Adrenal gland (tissue), 12 donors: ENCODE data around the gene AGRN. TPM values are rescaled to one million over a fixed set of nuclear protein-coding genes. Genes with fewer than 3 reads are reported as not detected.
"Not testable (repeated sequence)": the region's sequence is repeated elsewhere in the genome, so short reads cannot be mapped to it uniquely, and the experiment has no call there.

Experiments used
- DNase-seq, 7 donors: peaks; one replicate each; pipeline ENCODE4 v3.0.0-alpha.2; 2019 to 2020
- H3K27ac ChIP-seq, 5 donors: fragments of 200-600 bp; sonication (generic) in 4 of 5; 1 replicate in 3 of 5; 2 replicates in 2 of 5; pipeline versions ENCODE4 v1.5.1 to v1.8.0; 2016 to 2020; ENCODE audit warnings: mild to moderate bottlenecking in 1 of 5
- H3K27me3 ChIP-seq: fragments of 200-600 bp; 2 replicates; pipeline ENCODE4 v1.8.0; 2021
- H3K36me3 ChIP-seq, 2 donors: fragments of 200-600 bp; replicated peaks in 1 of 2; 1 replicate in 1 of 2; 2 replicates in 1 of 2; pipeline versions ENCODE4 v1.5.1 to v1.8.0; 2018 to 2022
- H3K4me1 ChIP-seq, 2 donors: fragments of 200-600 bp; replicated peaks in 1 of 2; 1 replicate in 1 of 2; 2 replicates in 1 of 2; pipeline versions ENCODE4 v1.5.1 to v1.8.0; 2018 to 2021
- H3K4me3 ChIP-seq, 4 donors: fragments of 200-600 bp; sonication (generic) in 3 of 4; one replicate each; pipeline ENCODE4 v1.5.1; 2016 to 2018
- H3K9me3 ChIP-seq, 3 donors: fragments of 200-600 bp; sonication (generic) in 1 of 3; replicated peaks in 1 of 3; 1 replicate in 2 of 3; 2 replicates in 1 of 3; pipeline versions ENCODE4 v1.5.1 to v1.8.0; 2016 to 2021
- CTCF ChIP-seq, 6 experiments: fragments of 450-650 bp in 4 of 6; fragments of 200-600 bp in 2 of 6; sonication (generic) in 1 of 6; IDR thresholded peaks; 1 replicate in 5 of 6; 2 replicates in 1 of 6; pipeline versions ENCODE4 v1.5.1 to v1.8.0; 2016 to 2021; ENCODE audit warnings: antibody characterized with exemption in 6 of 6, mild to moderate bottlenecking in 2 of 6, moderate library complexity in 1 of 6
- POLR2A ChIP-seq, 2 donors: fragments of 450-650 bp; IDR thresholded peaks; one replicate each; pipeline ENCODE4 v1.6.1; 2017; ENCODE audit warnings: antibody characterized with exemption in 2 of 2, mild to moderate bottlenecking in 2 of 2, moderate library complexity in 1 of 2
- WGBS, 4 donors: extraction: QIAGEN DNeasy Blood & Tissue Kit in 2 of 4; methylation state at CpG; one replicate each; pipeline versions ENCODE4 v1.1.5 to v1.1.7; 2013 to 2017; 5-methylcytosine and 5-hydroxymethylcytosine counted together
- intact Hi-C, 2 donors: fragments of 100-400 bp; cut with DNase I; formaldehyde crosslinking; loops; one replicate each; pipeline versions ENCODE4 v1.14.1 to v1.15.0; 2022 to 2023
- polyA plus RNA-seq, 3 donors: library from polyadenylated mRNA; stranded (reverse); fragments of 200-250 nt in 2 of 3; fragments of 350-450 nt in 1 of 3; fragmentation: Illumina TruSeq in 1 of 3; extraction: RNeasy Lipid Tissue Mini Kit (QIAGEN cat#74804) in 1 of 3; gene quantifications; one replicate each; pipeline ENCODE4 v1.2.3, GENCODE V29; 2013 to 2014
- total RNA-seq, 9 donors: library from RNA; depleted of rRNA in 4 of 9; stranded (reverse); fragments of >200 nt in 4 of 9; fragments of 120-200 nt in 1 of 9; fragmentation: NEBNext Ultra II Directional in 1 of 9; extraction: Animal tissue kit (Norgen Biotek cat#: 25700) in 1 of 9; gene quantifications; one replicate each; pipeline versions ENCODE4 v1.1.0 to v1.2.4, GENCODE V29; 2013 to 2023
- donor health status: healthy with polysubstance abuse.
- donor health status: Bipolar disorder and iron deficiency.
- donor health status: DM: yes; HTN: yes; CAD: no.
- donor health status: DM: no; HTN: no; CAD: no.
- donor health status: DM: no; HTN: no; CAD: no.
- donor health status: DM: yes; HTN: yes; CAD: no.

Gene AGRN
- total and polyA plus RNA-seq, 12 donors: 2.2 to 27.8 (median 11.8) TPM

- Histone ChIP-seq H3K36me3 (no peaks in the 10 kb centered on the region), H3K27ac (no peak overlapping the region), H3K4me1 (peaks cover 13 to 30% of the 10 kb centered on the region in 2 donors), H3K27me3 (peaks cover 36% of the 10 kb centered on the region), H3K4me3 (no peak overlapping the region), H3K9me3 (no peaks in the 10 kb centered on the region)
- peak in 6 of 7 donors; percentile 38 to 69 (median 61) for DNase-seq
- intact Hi-C loops: no loop called here
- TF ChIP-seq CTCF (IDR thresholded peaks at IDR 0.05) (no peak), POLR2A (IDR thresholded peaks at IDR 0.05) (no peak)
- 16 to 27% (median 19%) methylated on average over 13 to 21 of the region's 21 CpGs for WGBS, 4 donors
Measured at GRCh38 chr1:1004780-1005697, 14.9 kb upstream of the AGRN start.

GRCh38 chr1:1005774-1006304, 14.1 kb upstream of the AGRN start:
- WGBS, 4 donors: 50 to 61% (median 53%) methylated on average over 3 to 23 of the region's 23 CpGs; no CpG with 5 or more reads in 1 of the 4 donors
- no peak for DNase-seq
- Histone ChIP-seq H3K36me3 (no peaks in the 10 kb centered on the region), H3K4me3 (no peak overlapping the region), H3K27me3 (peaks cover 28% of the 10 kb centered on the region), H3K4me1 (peaks cover 9 to 22% of the 10 kb centered on the region in 2 donors), H3K27ac (no peak overlapping the region), H3K9me3 (no peaks in the 10 kb centered on the region)
- intact Hi-C loops: no loop called here
- TF ChIP-seq CTCF (IDR thresholded peaks at IDR 0.05): no peak
- TF ChIP-seq POLR2A (IDR thresholded peaks at IDR 0.05): no peak

- H3K4me1 ChIP-seq: peaks cover 9 to 17% of the 10 kb centered on the region in 2 donors
- peak in 1 of 7 donors; percentile 7 for DNase-seq
- no peak overlapping the region for H3K27ac ChIP-seq
- intact Hi-C loops: no loop called here
- WGBS, 4 donors: 83 to 93% (median 85%) methylated on average over 15 to 37 of the region's 37 CpGs
- no peak overlapping the region for H3K4me3 ChIP-seq
- H3K9me3 ChIP-seq: no peaks in the 10 kb centered on the region
- H3K27me3 ChIP-seq: peaks cover 21% of the 10 kb centered on the region
- H3K36me3 ChIP-seq: no peaks in the 10 kb centered on the region
- TF ChIP-seq CTCF (IDR thresholded peaks at IDR 0.05) (no peak), POLR2A (IDR thresholded peaks at IDR 0.05) (no peak)
Measured at GRCh38 chr1:1006305-1007159, 13.4 kb upstream of the AGRN start.

- H3K9me3 ChIP-seq, H3K36me3 ChIP-seq, H3K27me3 ChIP-seq, intact Hi-C loops, H3K27ac ChIP-seq, H3K4me3 ChIP-seq, DNase-seq: not testable (repeated sequence)
- peaks cover 4 to 18% of the 10 kb centered on the region in 2 donors for H3K4me1 ChIP-seq
- 87 to 91% (median 90%) methylated on average over 8 of the region's 8 CpGs for WGBS, 4 donors
Measured at GRCh38 chr1:1010131-1010530, 9.8 kb upstream of the AGRN start.
